ENCODE results near the gene EPM2A.

Gene EPM2A

DNA sequence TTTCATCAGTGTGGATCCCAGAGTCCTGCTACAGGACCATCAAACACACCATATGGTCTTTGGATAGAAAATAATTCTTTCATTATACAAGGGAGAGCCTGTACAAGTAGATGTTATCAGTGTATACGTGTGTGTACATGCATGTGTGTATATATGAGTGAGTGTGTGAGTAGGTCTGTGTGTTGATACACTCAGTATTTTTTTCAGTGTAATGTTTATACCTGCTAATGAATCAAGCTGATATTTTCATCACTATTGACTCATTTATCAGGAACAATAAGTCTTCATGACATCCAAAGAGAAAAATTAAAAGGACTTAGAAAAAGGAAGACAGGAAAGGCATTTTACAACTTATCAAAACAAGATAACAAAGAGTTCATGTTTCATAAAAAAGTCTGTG lies 66.5 kb downstream of the EPM2A start:
- no peak overlapping the region for H3K4me3 ChIP-seq (ENCODE audit: low read length)
- H3K9me2 ChIP-seq (replicated peaks; ENCODE audit: control insufficient read depth, low read length), result no peaks in the 10 kb centered on the region
- H3K4me2 ChIP-seq (ENCODE audit: low read length), result no peak overlapping the region
- H3K27ac ChIP-seq (ENCODE audit: low read depth, low read length), result no peak overlapping the region
- H4K20me1 ChIP-seq (ENCODE audit: control insufficient read depth, insufficient read depth, low read depth, low read length), result no peaks in the 10 kb centered on the region
- no peaks in the 10 kb centered on the region for H3K9me3 ChIP-seq (ENCODE audit: control insufficient read depth, insufficient read depth, low read length)
- TF ChIP-seq EZH2phosphoT487 (IDR thresholded peaks at IDR 0.05; ENCODE audit: borderline replicate concordance, low read length), result no peak
- TF ChIP-seq CTCF (IDR thresholded peaks at IDR 0.05; ENCODE audit: low read depth, low read length, poor library complexity, severe bottlenecking), result no peak
- H3K4me1 ChIP-seq (ENCODE audit: control insufficient read depth, low read length), result no peaks in the 10 kb centered on the region
- H3K79me2 ChIP-seq (ENCODE audit: control insufficient read depth, low read length), result no peaks in the 10 kb centered on the region
- H3F3A ChIP-seq (ENCODE audit: control insufficient read depth, insufficient read depth), result no peaks in the 10 kb centered on the region
- peaks cover 19% of the 10 kb centered on the region for H3K36me3 ChIP-seq (ENCODE audit: control insufficient read depth, low read length)
- H3K27me3 ChIP-seq (ENCODE audit: control insufficient read depth, low read length), result no peaks in the 10 kb centered on the region

- Histone ChIP-seq H3K4me1 (ENCODE audit: control insufficient read depth, low read length) (0 out of 2 replicates have a peak, but pooled peaks cover 4% of the 10 kb centered on the region), H3K4me3 (ENCODE audit: low read length) (no peak overlapping the region), H3K4me2 (ENCODE audit: low read length) (no peak overlapping the region), H3K27ac (ENCODE audit: low read depth, low read length) (no peak overlapping the region), H3F3A (ENCODE audit: control insufficient read depth, insufficient read depth) (no peaks in the 10 kb centered on the region), H4K20me1 (ENCODE audit: control insufficient read depth, insufficient read depth, low read depth, low read length) (no peaks in the 10 kb centered on the region), H3K27me3 (ENCODE audit: control insufficient read depth, low read length) (no peaks in the 10 kb centered on the region), H3K79me2 (ENCODE audit: control insufficient read depth, low read length) (no peaks in the 10 kb centered on the region), H3K9me3 (ENCODE audit: control insufficient read depth, insufficient read depth, low read length) (no peaks in the 10 kb centered on the region), H3K9me2 (replicated peaks; ENCODE audit: control insufficient read depth, low read length) (no peaks in the 10 kb centered on the region), H3K36me3 (ENCODE audit: control insufficient read depth, low read length) (no peaks in the 10 kb centered on the region)
- TF ChIP-seq CTCF (IDR thresholded peaks at IDR 0.05; ENCODE audit: low read depth, low read length, poor library complexity, severe bottlenecking) (no peak), EZH2phosphoT487 (IDR thresholded peaks at IDR 0.05; ENCODE audit: borderline replicate concordance, low read length) (no peak)
These were observed 74.6 kb downstream of the EPM2A start for GRCh38 chr6:145660676-145661075.

- Histone ChIP-seq H3F3A (ENCODE audit: control insufficient read depth, insufficient read depth) (no peaks in the 10 kb centered on the region), H4K20me1 (ENCODE audit: control insufficient read depth, insufficient read depth, low read depth, low read length) (no peaks in the 10 kb centered on the region)
These were observed 79.2 kb downstream of the EPM2A start for GRCh38 chr6:145656128-145656527.

More at GRCh38 chr6:145656128-145656527, 79.2 kb downstream of the EPM2A start:
- H3K27ac ChIP-seq (ENCODE audit: low read depth, low read length), result no peak overlapping the region
- H3K79me2 ChIP-seq (ENCODE audit: control insufficient read depth, low read length), result no peaks in the 10 kb centered on the region
- no peaks in the 10 kb centered on the region for H3K9me2 ChIP-seq (replicated peaks; ENCODE audit: control insufficient read depth, low read length)
- TF ChIP-seq CTCF (IDR thresholded peaks at IDR 0.05; ENCODE audit: low read depth, low read length, poor library complexity, severe bottlenecking), result no peak
- no peak for TF ChIP-seq EZH2phosphoT487 (IDR thresholded peaks at IDR 0.05; ENCODE audit: borderline replicate concordance, low read length)
- H3K9me3 ChIP-seq (ENCODE audit: control insufficient read depth, insufficient read depth, low read length), result no peaks in the 10 kb centered on the region
- no peak overlapping the region for H3K4me2 ChIP-seq (ENCODE audit: low read length)
- peaks cover 3% of the 10 kb centered on the region; the same call in 1 of the 2 replicates for H3K36me3 ChIP-seq (ENCODE audit: control insufficient read depth, low read length)
- H3K4me1 ChIP-seq (ENCODE audit: control insufficient read depth, low read length), result 0 out of 2 replicates have a peak, but pooled peaks cover 4% of the 10 kb centered on the region
- no peak overlapping the region for H3K4me3 ChIP-seq (ENCODE audit: low read length)
- H3K27me3 ChIP-seq (ENCODE audit: control insufficient read depth, low read length), result no peaks in the 10 kb centered on the region

Measured in DOHH2 (cell line).